ENCODE measurements around the gene C5AR1.
"Not testable (repeated sequence)": the region's sequence is repeated elsewhere in the genome, so short reads cannot be mapped to it uniquely, and the experiment has no call there.

C5AR1 gene

GRCh38 chr19:47331931-47332547 lies 22.4 kb downstream of the C5AR1 start, which contains the start of gene C5AR2:
C5AR2 (plus strand) TSS chr19:47332175; CDS start chr19:47340800, 8,625 bp downstream.
- DNase-seq (ENCODE audit: low read depth in 2 of 2): no peak

GRCh38 chr19:47336765-47337718 lies 27.4 kb downstream of the C5AR1 start:
- not testable (repeated sequence) for DNase-seq (ENCODE audit: low read depth in 2 of 2)

GRCh38 chr19:47339196-47339880 lies 29.7 kb downstream of the C5AR1 start:
- no peak for DNase-seq (ENCODE audit: low read depth in 2 of 2)

- DNase-seq (ENCODE audit: low read depth in 2 of 2): no peak
These were observed 31.0 kb downstream of the C5AR1 start for GRCh38 chr19:47340477-47341208.

GRCh38 chr19:47341734-47342133 lies 32.1 kb downstream of the C5AR1 start:
- no peak for DNase-seq (ENCODE audit: low read depth in 2 of 2)

GRCh38 chr19:47343194-47343802 lies 33.6 kb downstream of the C5AR1 start:
- DNase-seq (ENCODE audit: low read depth in 2 of 2): no peak

- no peak for DNase-seq (ENCODE audit: low read depth in 2 of 2)
These were observed 34.8 kb downstream of the C5AR1 start for GRCh38 chr19:47344425-47344824.

GRCh38 chr19:47346024-47346423 lies 36.4 kb downstream of the C5AR1 start:
- not testable (repeated sequence) for DNase-seq (ENCODE audit: low read depth in 2 of 2)

- peak; percentile 98 to 99 for DNase-seq (ENCODE audit: low read depth in 2 of 2)
These were observed 39.4 kb downstream of the C5AR1 start, which contains the start of gene DHX34 for GRCh38 chr19:47348819-47349795. DHX34 (plus strand) TSS chr19:47349315; CDS start chr19:47353031, 3,716 bp downstream.

GRCh38 chr19:47350630-47351029 lies 41.0 kb downstream of the C5AR1 start:
- no peak for DNase-seq (ENCODE audit: low read depth in 2 of 2)

GRCh38 chr19:47351548-47351947 lies 41.9 kb downstream of the C5AR1 start:
- no peak for DNase-seq (ENCODE audit: low read depth in 2 of 2)

- no peak for DNase-seq (ENCODE audit: low read depth in 2 of 2)
These were observed 42.4 kb downstream of the C5AR1 start for GRCh38 chr19:47352095-47352494.

- DNase-seq (ENCODE audit: low read depth in 2 of 2): no peak
These were observed 43.6 kb downstream of the C5AR1 start for GRCh38 chr19:47353307-47353712.

GRCh38 chr19:47356900-47357299 lies 47.2 kb downstream of the C5AR1 start:
- no peak for DNase-seq (ENCODE audit: low read depth in 2 of 2)

- DNase-seq (ENCODE audit: low read depth in 2 of 2): no peak
These were observed 48.4 kb downstream of the C5AR1 start for GRCh38 chr19:47357788-47358680.

GRCh38 chr19:47358936-47359335 lies 49.3 kb downstream of the C5AR1 start:
- DNase-seq (ENCODE audit: low read depth in 2 of 2): no peak

- DNase-seq (ENCODE audit: low read depth in 2 of 2): no peak
These were observed 52.7 kb downstream of the C5AR1 start for GRCh38 chr19:47362321-47362720.

- no peak for DNase-seq (ENCODE audit: low read depth in 2 of 2)
These were observed 54.3 kb downstream of the C5AR1 start for GRCh38 chr19:47363758-47364531.

Measured in stimulated activated CD8-positive, alpha-beta memory T cell treated with anti-CD3 and anti-CD28 coated beads, Interleukin-15, amount 100 ng/mL, for 48 hours (primary cell).